Amygdala (tissue), 56 donors: ENCODE results near the gene CER1.

ENCODE experiments used
- DNase-seq, 56 donors: peaks; one replicate each; lab custom pipeline; 2025; lab: John Stamatoyannopoulos, UW

CER1 gene, protein sequence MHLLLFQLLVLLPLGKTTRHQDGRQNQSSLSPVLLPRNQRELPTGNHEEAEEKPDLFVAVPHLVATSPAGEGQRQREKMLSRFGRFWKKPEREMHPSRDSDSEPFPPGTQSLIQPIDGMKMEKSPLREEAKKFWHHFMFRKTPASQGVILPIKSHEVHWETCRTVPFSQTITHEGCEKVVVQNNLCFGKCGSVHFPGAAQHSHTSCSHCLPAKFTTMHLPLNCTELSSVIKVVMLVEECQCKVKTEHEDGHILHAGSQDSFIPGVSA

DNA sequence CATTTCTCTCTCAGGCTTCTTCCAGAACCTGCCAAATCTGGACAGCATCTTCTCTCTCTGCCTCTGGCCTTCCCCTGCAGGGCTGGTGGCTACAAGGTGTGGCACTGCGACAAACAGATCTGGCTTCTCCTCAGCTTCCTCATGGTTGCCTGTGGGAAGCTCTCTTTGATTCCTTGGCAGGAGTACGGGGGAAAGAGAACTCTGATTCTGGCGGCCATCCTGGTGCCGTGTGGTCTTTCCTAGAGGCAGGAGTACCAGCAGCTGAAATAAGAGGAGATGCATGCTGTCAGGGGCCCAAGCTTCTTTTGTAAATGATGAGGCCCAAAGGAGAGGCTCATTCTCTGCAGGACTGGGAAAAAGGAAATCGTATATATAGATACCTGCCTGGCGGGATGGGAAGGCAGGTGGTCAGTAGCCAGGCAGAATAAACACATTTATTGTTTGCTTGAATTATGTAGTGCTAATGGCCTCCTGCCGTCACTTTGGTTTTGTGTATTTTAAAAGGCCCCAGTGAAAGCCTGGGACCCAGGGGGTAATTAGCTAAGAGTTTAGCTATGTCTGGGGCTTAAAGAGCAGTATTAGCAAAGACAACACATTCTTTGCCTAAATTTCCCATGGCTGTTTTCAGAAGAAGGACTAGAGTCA, at the start of gene CER1:
Gene CER1, minus strand, starts transcription at position 343 of the 645 bp plus-strand sequence. Its CDS starts 61 bp downstream, at position 282.
- no peak for DNase-seq

DNA sequence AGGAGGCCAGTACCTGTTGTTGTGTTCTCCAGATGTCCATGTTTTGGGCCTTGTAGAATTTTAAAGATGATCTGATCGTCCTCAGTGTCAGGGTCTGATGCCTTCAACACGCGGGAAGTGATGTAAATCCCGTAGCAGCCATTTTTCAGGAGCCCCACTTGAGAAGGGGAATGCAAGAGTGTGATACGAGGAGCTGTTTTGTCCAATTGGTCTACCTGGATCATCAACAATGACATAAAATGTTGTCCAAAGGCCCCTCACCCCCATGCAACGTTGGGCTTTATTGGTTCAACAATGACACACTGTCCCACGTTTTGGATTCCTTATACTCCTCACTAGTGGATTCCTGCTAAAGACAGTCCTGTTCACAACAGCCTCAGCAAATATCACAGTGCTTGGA, 48.1 kb upstream of the CER1 start:
- no peak for DNase-seq

DNA sequence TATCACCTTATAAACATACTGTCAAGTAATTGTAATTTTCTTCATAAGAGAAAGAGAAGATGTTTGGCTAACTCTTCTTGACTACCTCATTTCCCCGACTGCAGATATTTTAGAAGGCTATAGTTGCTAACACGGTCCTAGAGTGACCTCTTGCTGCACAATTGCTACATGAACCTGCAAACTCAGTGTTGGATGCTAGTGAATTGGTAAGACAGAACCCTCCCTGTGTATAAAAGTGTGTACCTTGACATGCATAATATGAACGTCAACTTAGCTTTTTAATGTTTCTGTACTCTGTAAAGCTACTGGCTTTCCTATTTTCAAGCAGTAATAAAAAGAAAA, 46.7 kb upstream of the CER1 start:
- DNase-seq = peak in 2 of 56 donors; percentile 0 to 33

DNA sequence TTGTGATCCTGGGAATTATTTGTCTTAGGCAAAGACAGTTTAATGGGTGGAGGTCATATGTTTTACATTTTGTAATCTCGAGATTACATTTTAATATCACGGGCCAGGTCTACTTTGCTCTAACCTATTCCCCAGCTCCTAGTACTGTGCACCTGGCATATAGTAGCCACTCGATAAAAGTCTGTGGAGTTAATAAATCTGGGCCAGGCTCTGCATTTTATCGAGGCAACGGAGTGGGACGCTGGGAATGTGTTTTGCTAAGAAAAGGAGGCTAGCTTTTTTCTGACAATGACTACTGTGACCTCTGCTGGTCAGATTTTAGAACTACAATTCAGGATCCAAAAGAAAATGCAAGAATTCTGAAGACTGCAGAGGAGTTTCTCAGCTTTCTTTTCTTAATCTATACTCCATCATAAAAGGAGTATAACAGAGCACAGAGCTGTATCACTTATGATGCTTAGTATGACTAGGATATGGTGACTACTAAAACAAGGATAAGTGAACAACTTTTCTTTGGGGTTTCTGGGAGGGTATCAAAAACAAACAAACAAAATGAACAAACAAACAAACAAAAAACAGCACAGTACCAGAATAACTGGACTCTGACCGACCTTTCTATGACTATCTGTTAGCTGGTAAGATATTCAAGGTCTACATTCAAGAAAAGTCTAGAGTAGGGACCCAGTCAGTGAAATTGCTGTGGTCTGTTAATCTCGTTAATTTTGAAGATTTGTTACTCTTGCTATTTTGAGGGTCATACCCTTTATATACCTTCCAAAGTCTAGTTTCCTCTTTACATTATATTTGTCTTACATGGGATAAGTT, 46.1 kb upstream of the CER1 start:
- DNase-seq = peak in 5 of 56 donors; percentile 4 to 23 (median 11)

DNA sequence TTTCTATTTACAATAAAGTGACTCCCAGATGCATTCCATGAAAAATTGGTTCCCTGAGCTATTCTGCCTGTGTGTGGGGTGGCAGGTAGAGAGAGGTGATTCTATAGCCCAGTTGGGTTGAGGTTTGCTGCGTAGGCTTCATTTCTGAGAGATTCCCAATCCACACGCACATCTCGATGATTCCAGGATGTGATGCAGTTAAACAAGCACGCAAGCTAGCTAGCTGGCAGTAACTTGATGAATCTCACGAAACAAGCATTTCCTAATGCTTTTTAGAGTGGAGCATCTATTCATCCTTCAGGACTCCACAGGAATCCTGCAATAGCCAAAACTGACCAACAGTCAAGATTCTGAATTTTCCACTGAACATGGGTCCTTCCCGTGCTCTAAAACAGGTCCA, 43.8 kb upstream of the CER1 start:
- DNase-seq = no peak

DNA sequence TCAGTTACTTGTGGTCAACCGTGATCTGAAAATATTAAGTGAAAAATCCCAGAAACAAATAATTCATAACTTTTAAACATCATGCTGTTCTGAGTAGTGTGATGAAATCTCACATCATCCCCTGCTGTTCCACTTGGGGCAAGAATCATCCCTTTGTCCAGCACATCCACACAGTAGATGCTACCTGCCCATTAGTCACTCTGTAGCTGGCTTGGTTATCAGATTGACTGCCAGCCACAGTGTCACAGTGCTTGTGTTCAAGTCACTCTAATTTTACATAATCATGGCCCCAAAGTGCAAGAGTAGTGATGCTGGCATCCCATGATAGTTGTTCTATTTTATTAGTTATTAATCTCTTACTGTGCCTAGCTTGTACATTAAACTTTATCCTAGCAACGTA, 39.1 kb upstream of the CER1 start:
- DNase-seq = no peak

DNA sequence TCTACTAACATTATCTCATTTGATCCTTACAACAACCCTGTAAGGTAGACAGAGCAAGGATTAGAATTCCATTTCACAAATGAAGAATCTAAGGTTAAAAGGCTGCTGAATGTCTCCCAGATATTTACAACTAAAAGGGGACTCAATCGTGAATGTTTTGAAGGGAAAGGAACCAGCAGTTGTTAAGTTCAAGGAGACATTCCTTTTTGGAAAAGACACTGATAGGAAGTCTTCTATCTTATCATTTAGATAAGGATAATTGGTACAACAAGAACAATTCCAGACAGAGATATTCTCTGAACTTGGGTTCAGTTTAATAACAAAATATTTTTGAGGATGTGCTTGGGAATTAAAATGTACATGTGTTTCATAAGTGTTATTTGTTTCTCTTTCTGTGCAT, 37.5 kb upstream of the CER1 start:
- DNase-seq = no peak

DNA sequence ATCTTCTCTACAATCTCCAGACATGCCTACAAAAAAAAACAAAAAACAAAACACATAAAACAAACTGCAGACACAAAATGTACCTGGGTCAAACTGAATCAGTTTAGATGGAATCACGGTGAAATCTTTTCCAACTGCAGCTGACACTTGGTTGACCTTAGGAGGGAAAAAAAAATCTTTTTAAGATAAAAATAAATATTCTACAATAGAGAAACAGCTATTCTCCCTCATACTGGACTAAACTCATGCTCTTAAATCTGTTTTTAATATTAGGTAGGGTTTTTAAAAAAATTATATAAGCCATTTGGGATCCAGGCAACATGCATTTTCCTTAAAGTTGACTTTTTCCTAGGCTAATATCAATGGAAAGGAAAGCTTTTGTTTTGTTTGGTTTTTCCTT, 33.8 kb upstream of the CER1 start:
- DNase-seq = no peak

DNA sequence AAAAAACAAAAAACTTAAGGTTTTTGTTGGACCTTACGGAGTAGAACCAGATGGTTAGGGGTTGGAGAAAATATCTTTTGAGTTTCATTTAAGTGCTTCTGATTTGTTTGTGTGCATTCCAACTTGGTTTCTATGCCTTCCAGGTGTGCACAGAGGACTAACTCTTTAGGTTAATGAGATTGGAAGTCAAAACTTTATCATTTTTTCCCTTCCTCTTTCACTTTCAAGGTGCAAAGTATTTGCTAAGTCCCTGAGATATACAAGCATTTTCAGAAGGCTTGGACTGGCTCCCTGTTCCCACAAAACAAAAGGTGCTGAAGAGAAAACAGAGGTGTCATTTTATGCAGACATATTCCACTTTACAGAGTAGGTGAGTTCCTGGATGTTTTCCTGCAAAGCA, 30.3 kb upstream of the CER1 start:
- no peak for DNase-seq

DNA sequence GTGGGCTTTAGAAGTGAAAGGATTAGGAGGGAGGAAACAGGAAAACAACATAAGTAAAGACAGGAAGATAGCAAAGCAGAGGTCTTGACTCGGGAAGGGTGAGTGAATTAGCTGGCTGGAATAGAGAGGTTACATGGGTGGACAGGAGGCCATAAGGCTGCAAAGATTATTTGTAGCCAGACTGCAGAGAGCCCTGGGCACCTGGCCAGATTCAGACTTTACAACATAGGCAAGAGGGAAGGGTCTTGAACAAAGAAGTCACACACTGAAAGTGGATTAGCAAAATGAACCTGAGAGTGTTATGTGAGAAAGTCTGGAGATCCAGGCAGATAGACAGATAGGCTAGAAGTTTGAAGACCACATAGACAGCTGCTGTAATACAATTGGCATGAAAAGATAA, 29.7 kb upstream of the CER1 start:
- DNase-seq = peak in 1 of 56 donors; percentile 5

DNA sequence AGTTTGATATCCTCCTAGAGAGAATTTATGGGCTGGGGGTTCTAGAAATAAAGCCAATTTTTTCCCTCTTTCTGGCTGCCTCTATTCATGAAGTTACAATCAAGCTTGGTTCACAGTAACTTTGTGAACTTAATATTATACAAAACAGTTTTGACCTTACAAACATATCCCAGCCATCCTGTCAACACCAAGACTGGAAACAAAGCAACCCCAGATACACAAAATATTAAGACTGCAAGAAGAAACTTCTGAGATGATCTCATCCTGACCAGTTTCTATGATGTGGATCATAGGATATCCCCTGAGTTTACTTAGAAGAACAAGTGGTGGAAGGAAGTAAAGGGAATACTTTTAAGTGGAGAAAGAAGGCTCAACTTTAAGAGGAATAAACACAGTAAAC, 28.3 kb upstream of the CER1 start:
- DNase-seq = no peak

DNA sequence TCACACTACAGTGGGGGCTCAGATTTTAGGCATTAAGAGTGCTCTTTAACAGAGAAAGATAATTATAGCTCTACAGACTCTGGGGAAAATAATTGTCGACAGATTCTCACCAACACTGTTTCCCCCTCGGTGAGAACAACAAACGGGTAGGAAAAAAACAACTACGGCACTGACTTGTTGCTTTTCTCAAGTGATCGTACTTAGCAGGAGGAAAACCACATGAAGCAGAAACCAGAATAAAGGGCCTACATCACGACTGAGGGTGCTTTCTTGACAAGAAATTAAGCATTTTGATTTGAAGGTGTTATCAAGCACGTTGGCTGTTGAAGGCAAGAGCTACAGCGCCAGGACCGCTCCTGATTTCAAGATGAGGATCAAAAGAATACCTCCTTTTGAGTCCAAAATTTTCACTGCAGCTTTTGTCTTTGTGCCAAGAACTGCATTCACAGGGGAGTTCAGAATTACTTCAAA, 27.2 kb upstream of the CER1 start:
- DNase-seq = no peak

DNA sequence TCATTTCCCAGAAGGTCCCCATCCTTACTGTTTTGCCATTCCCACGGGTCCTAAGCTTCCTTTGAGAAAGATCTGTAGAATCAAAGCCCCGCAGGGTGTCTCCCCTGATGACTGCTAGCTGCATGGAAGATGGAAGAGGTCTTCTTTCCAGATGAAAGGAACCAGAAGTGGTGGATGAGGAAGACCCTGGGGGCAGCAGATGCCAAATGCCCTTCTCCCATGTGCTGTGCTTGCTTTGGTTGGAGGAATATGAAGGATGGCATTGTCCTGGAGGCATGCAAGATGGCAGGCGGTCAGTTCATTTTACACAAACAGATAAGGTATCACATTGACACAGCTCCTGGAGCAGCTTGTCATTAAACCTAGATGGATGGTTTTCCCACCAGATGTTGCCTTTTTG, 25.8 kb upstream of the CER1 start:
- no peak for DNase-seq

DNA sequence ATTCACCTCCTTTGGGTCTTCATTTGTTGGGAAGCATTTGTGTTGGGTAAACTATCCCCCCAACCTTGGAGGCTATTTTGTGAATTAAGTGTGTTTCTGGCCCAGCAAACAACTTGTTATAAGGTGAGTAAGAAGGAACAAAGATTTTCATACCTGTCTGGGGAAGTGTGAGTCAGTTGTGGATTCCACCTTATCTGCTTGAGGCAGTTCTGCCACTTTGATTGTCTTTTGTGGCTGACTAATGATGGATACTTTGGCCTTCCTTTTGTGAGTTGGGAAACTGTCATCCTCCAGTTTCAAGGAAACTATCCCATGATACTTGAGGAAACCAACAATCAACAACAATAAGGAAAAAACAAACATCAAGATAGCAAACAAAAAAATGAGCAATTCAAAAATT, 24.6 kb upstream of the CER1 start:
- no peak for DNase-seq

DNA sequence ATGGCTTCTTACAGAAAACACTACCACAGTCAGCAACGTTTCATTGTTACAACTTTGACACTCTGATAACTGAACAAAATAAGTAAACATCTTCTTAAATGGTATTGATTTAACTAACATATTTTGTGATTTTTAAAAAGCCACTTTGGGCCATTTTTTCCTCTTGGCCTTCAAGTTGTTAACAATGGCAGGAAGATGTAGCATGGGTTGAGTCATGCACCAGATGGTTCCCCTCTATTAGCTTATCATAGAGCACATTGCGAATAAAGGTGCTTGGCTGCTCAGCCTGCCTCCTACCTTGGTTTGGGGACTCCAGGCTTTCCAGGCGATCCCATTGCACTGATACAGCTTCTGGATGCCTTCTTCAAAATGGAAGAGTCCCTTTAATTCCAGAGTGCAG, 24.1 kb upstream of the CER1 start:
- DNase-seq = no peak

DNA sequence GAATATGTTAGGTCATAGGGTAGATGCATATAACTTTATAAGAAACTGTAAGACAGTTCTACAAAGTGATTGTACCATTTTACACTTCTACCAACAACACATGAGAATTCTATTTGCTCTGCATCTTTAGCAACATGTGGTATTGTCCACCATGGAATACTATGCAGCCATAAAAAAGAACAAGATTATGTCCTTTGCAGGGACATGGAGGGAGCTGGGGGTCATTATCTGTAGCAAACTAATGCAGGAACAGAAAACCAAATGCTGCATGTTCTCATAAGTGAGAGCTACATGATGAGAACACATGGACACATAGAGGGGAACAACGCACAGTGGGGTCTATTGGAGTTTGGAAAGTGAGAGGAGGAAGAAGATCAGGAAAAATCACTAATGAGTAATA, 22.2 kb upstream of the CER1 start:
- DNase-seq = no peak

DNA sequence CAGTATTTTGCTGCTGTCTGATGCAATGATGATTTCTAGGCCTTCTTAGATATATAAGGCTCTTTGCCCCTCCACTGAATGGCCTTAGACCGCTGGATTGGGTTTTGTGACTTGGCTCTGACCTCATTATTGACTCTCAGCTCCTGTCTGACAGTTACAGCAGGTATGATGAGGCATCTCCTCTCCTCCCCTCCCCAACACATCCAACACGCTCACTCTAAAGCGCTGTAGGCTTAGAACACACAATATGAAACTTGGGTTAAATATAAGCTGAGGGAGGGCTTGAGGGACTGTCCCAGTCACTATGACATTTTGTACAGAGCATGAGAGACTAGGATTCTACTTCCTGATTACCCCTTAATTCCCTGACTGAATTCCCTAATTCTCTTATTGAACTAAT, 18.8 kb upstream of the CER1 start:
- no peak for DNase-seq

DNA sequence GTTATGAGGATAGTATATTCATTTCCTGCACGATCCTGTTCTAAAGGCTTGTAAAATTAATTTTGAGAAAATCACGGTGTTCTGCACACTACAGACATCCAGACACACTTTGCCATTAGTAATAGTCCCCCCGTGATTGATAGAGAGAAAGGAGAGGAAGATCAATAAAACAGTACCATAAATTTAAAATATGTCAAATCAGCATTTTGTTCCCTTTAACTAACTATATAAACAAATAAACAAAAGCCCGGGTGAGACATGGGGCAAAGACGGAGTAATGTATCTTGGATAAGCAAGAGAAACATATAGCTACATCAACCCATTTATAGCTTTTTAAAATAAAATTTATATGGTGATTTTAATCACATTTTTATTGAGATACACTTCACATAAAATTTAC, 10.6 kb upstream of the CER1 start:
- DNase-seq = no peak

DNA sequence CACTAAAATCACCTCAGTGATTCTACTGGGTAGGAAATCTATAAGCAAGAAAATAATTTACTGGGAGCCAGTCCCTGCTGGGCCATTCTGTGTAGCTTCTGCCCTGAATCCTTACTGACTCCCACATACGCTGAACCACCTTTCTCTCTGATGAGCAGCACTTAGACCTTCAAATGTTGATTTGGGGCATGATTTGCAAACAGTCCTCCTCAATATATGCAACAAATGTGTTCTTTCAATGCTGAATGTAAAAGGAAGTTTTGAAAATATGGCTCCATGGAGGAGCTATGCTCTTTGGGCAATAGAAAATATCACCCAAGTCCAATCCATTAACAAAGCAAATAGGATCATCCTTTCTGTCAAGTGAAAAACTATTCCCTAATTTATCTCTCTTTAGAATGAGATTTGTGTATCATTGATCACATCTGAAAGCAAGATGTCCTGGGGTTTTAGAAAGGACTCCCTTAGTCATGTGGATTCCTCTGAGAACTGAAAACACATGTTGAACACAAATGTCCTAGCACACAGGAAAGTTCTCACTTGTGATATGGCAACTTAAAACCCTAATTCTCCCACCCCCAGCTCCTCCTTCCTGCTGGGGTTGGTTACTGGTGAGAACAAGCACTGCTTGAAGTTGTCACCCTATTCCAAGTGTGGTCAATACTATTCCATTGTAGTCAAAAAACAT, 8.9 kb upstream of the CER1 start:
- no peak for DNase-seq

DNA sequence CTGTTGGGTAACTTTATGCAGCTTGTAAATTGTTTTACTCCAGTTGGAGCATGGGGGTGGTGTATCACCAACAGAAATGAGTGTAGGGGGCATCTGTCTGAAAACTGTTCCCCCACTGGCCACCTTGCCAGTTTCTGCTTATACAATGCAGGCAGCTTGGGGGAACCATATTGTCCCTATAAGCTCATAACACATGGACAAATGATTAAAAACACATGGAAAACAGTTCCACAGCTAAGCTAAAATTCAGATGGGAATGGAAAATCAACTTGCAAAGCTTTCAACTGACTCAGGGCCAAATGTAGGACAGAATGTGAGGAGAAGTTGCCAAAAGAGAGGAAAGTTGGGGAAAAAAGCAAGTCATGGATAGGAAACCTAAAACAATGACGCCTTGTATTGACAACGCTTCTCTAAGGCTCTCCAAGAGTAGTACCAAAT, 7.9 kb upstream of the CER1 start:
- DNase-seq = no peak

DNA sequence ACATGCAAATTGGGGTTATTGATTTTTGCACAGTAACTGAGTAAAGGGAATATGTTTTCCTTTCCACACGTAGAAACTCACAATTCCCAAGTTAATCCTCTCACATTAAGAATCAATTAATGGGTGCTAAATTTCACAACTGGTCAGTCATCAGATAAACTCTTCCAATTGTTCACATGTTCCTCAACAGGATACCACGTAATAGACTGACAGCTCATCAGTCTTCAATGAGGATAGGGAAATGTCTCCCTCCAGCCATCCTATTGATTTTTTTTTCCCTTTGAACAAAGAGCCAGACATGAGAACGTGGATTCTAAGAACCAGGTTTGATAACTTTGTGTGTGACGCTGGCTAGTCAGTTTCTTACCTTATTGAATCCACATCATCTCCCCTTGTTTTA, 768 bp upstream of the CER1 start:
- no peak for DNase-seq
